T1000 (cell line): ENCODE data around the gene MAGI1.
"Not testable (repeated sequence)": the region's sequence is repeated elsewhere in the genome, so short reads cannot be mapped to it uniquely, and the experiment has no call there.

ENCODE experiments used
- DNase-seq: peaks from one replicate; lab custom pipeline; 2025; ENCODE audit warnings: mixed read lengths; lab: John Stamatoyannopoulos, UW

Gene MAGI1

GRCh38 chr3:66038384-66038725 is 363 bp downstream of the MAGI1 start:
- no peak for DNase-seq

GRCh38 chr3:66037986-66038369 is 740 bp downstream of the MAGI1 start:
- DNase-seq = no peak

- DNase-seq = no peak
Observed at GRCh38 chr3:66037330-66037985, 1.3 kb downstream of the MAGI1 start.

DNA sequence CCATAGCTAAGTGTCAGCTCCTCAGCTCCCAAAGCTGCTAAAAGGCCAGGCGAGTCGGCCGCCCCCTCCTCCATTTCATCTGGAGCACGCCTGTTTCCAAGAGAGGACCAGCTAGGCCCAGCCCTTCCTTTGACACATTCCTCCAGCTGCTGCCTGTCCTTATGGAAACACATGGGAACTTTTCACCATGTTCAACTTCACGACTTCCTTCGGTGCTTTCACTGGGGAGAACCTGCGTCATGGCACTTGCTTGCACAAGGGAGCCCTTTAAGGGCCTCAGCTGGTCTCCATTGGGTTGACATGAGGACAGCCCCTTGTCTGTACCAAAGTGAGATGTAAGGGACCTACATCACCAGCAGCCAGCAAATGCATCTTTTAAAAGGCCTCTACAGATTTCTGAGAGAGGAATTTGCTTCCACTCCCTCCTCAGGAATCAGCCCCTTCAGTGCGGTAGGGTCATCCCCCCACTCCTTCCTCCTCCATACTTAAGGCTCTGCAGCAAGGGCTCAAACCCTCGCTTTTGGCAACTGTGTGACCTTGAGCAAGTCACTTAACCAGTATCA is 2.1 kb downstream of the MAGI1 start:
- DNase-seq = no peak

DNA sequence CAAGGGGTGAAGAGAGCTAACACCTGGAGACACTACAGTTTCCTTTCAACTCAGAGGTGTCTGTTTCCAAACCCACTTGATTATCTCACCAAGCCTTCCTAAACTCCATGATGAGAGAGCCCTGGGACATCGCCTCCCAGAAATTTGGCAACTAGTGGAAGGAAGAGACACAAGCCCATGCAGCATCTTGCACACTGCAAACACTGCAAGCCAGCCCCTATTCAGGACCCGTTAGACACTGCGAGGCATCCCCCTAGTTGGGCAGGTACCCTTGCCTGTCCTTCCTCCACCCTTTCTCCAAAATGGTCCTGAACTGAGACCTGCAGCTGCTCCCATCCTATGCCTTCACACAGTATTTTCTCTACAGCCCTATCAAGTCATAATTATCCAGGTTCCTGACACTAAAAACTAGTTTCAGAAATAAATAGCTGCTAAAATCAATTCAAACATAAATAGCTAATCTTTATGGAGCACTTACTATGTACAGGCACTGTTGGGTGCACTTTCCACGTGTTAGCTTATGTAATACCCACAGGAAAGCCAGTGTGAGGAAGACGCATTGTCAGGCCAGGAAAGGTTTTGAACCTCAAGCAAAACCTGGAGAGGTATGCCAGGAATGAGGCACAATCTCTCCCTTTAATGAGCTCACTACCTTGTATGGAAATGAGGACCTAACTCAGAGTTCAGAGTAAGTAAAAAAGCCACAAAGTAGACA is 2.8 kb downstream of the MAGI1 start:
- DNase-seq = no peak

- no peak for DNase-seq
Observed at GRCh38 chr3:66033241-66034138, 5.2 kb downstream of the MAGI1 start.

GRCh38 chr3:66031102-66031698 is 7.5 kb downstream of the MAGI1 start:
- no peak for DNase-seq

DNA sequence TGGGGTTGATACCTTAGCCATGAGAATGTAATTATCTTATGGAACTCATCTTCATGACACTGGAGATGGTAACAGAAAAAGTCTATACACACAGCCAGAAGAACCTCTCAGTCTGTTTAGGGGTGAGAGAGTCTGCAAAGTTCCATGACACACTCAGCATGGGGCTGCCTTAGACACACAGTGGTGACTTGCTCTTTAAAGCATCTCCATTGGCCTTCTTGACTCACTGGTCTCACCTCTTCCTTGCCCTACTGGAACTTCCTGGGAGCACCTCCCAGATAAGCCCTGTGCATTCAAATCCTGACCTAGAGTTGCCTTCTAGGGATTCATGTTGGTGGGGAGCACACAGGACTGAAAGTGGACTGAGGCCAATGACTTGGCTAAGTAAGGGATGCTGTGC is 9.3 kb downstream of the MAGI1 start:
- no peak for DNase-seq

GRCh38 chr3:66029014-66029413 is 9.7 kb downstream of the MAGI1 start:
- no peak for DNase-seq

GRCh38 chr3:66028457-66028856 is 10.3 kb downstream of the MAGI1 start:
- DNase-seq = no peak

DNA sequence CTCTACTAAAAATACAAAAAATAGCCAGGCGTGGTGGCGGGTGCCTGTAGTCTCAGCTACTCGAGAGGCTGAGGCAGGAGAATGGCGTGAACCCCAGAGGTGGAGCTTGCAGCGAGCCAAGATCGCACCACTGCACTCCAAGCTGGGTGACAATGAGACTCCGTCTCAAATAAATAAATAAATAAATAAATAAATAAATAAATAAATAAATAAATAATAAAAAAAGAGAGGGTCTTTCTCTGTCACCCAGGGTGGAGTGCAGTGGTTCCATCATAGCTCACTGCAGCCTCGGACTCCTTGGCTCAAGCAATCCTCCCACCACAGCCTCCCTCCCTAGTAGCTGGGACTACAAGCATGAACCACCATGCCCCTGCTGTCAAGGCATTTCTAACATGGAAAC is 11.6 kb downstream of the MAGI1 start:
- DNase-seq = not testable (repeated sequence)

GRCh38 chr3:66023738-66024385 is 14.9 kb downstream of the MAGI1 start:
- DNase-seq = no peak

DNA sequence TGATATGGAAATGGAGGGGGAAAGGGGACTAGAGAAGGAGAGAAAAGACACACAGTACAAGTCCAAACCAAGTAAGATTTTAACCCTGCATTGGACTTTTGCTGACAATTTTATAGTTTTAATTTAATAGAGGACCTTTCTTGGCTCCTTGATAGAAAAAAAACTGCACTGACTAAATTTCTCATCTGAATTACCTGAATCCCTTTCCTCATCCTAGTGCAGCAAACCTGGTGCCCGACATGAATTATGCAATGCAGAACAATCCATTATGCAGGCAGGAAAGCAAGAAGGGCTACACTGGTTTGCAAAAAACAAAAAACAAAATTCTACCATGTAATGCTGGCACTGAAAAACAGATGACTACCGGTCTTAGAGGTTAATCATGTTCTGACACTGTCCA is 15.5 kb downstream of the MAGI1 start:
- DNase-seq = no peak

DNA sequence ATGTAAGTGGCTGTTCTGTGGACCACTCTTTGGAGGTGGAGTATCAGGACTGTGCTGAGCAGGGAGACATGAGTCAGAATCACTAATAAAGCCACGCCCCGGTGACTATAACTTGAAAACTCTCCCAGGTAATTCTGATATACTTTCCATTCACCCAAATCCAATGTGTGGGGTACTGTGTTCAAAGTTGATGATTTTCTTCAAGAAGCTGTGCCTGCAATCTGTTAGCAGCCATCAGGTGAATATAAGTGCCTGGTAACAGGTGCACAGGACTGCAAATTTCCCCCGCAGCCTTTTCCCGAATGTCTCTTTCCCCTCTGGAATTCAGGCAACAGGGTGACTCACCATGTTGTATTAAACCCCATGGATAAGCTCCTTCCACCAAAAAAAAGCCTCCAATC is 17.0 kb downstream of the MAGI1 start:
- DNase-seq = no peak

DNA sequence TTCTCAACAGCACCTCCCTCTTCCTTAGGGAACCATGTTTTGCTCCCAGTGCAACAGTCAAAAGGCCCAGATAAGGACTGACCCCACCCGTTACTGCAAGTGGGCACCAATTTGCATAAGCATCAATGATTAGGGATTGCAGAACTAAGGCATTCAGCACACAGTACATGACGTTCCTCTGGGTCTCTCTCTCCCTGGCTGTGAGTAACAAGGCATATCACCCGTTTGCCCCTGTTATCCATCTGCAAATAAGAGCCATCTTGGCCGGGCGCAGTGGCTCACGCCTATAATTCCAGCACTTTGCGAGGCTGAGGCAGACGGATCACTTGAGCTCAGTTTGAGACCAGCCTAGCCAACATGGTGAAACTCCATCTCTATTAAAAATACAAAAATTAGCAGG is 18.8 kb downstream of the MAGI1 start:
- no peak for DNase-seq

- DNase-seq = no peak
Observed at GRCh38 chr3:66018057-66019033, 20.4 kb downstream of the MAGI1 start.

DNA sequence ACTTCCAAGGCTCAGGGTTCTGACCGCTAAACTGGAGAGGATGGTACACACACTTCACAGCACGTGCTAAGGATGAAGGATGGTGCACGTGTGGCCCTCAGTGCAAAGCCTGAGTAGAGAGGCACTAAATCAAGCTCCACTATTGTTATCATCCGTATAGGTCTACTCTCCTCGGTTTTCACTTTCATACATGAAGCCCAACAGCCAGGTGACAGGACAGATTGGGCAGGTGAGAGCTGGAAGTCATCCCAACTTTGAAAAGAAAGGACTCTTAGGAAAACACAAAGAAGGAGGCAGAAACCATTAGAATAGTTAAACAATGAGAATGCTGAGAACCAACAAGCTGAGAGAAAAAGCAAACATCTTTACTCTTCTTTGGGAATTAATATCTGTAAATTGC is 21.1 kb downstream of the MAGI1 start:
- no peak for DNase-seq

DNA sequence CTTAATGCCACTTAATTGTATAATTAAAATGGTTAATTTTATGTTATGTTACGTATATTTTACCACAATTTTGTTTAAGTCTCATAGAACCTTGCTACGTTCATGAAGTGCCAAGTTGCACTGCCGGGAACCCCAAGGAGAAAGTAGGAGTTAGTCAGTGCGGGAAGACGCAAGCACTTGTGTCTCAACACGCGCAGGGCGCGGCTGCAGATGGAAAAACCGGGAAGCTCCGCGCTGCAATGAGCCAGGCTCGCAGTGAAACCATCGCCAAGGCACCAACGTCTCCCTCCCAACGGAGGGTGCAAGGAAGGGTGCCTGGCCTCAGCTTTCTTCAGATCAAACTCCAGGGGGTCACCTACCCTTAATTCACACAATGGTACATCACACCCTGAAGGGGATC is 21.6 kb downstream of the MAGI1 start:
- DNase-seq = no peak

DNA sequence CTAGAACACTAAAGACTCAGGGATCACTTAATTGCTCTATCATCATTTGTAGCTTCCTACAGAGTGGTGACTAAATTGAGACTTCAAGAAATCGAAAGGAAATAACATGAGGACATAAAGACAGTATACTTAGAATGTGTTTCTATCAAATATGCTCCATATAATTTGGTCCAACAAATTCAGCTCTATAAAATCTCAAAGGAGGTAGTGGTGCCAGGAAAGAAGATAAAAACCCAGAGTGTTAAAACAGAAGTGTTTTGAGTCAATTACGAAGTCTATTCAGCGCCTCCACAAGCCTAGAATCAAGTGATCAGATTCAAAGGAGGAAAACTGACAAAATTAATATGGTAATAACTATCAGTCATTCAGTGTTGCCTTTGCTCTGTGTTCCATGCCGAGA is 22.9 kb downstream of the MAGI1 start:
- no peak for DNase-seq

- DNase-seq = no peak
Observed at GRCh38 chr3:66014651-66015050, 24.1 kb downstream of the MAGI1 start.

DNA sequence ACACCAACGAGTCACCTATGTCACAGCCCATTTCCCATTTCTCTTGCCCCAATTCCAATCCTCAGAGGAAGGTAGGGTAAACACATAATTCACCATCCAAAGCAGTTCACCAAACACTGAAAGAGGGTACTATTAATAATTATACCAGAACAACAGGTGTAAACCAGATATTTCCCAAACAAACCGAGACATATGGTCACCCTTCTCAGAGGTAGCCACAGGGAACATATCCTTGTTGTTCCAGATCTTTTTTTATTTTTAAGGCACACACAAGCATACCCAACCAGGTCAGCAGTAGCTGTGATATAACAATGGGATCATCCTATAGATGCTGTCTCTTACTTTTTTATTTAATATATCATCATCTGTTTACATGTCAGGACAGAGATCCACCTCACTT is 24.7 kb downstream of the MAGI1 start:
- no peak for DNase-seq
